SK-N-SH (cell line): ENCODE results near the gene MANSC4. TPM values are rescaled to one million over a fixed set of nuclear protein-coding genes. Genes with fewer than 3 reads are reported as not detected.

Source experiments
- CTCF ChIA-PET: fragments of 300-600, 350-600 bp; formaldehyde crosslinking; extraction: SDS; loops from one replicate; lab custom pipeline; 2021; lab: Yijun Ruan, JAX
- POLR2A ChIA-PET: fragments of 350-600 bp; sonication (Branson Sonifier 250); formaldehyde crosslinking; extraction: SDS; loops from one replicate; lab custom pipeline; 2020; ENCODE audit warnings: antibody characterized with exemption, inconsistent platforms; lab: Yijun Ruan, JAX
- DNase-seq: peaks from one replicate; pipeline ENCODE4 v3.0.0; 2012
- H2AFZ ChIP-seq: fragments of 200-600 bp; sonication (generic); 2 replicates; pipeline ENCODE4 v1.8.1; 2016; ENCODE audit warnings: antibody characterized with exemption, mild to moderate bottlenecking, low read depth
- H3F3A ChIP-seq: fragments of 200-600 bp; sonication (generic); replicated peaks from 2 replicates; pipeline ENCODE3; 2016; ENCODE audit warnings: antibody characterized with exemption, mild to moderate bottlenecking; ENCODE audit not compliant: insufficient read depth
- H3K27ac ChIP-seq, 2 experiments: fragments of 200-500 bp in 1 of 2; fragments of 200-600 bp in 1 of 2; sonication (Bioruptor generic) in 1 of 2; sonication (generic), shearing (Covaris generic) in 1 of 2; 2 replicates each; pipeline versions ENCODE4 v1.5.1 to v1.6.1; 2014 to 2016; ENCODE audit warnings: low read depth in 2 of 2, inconsistent platforms in 1 of 2, low read length in 1 of 2, mild to moderate bottlenecking in 1 of 2, mixed read lengths in 1 of 2
- H3K27me3 ChIP-seq: fragments of 200-600 bp; sonication (generic), shearing (Covaris generic); 2 replicates; pipeline ENCODE4 v1.6.1; 2016; ENCODE audit warnings: mixed run types; ENCODE audit not compliant: insufficient read depth
- H3K36me3 ChIP-seq, 2 experiments: fragments of 200-500 bp in 1 of 2; fragments of 200-600 bp in 1 of 2; sonication (Bioruptor generic) in 1 of 2; sonication (generic) in 1 of 2; replicated peaks in 1 of 2; 2 replicates each; pipeline versions ENCODE3 to v1.5.1; 2014 to 2016; ENCODE audit warnings: low read length in 1 of 2, mild to moderate bottlenecking in 1 of 2; ENCODE audit not compliant: insufficient read depth in 2 of 2, control insufficient read depth in 1 of 2
- H3K4me1 ChIP-seq, 2 experiments: fragments of 200-500 bp in 1 of 2; fragments of 200-600 bp in 1 of 2; sonication (Bioruptor generic) in 1 of 2; sonication (generic), shearing (Covaris generic) in 1 of 2; 2 replicates each; pipeline versions ENCODE4 v1.5.1 to v1.6.1; 2014 to 2016; ENCODE audit warnings: low read depth in 1 of 2, low read length in 1 of 2, mixed run types in 1 of 2; ENCODE audit not compliant: insufficient read depth in 2 of 2, control insufficient read depth in 1 of 2
- H3K4me2 ChIP-seq: fragments of 200-600 bp; sonication (generic), shearing (Covaris generic); 2 replicates; pipeline ENCODE4 v1.6.1; 2017; ENCODE audit warnings: mixed run types
- H3K4me3 ChIP-seq, 2 experiments: fragments of 200-500 bp in 1 of 2; fragments of 200-600 bp in 1 of 2; sonication (Bioruptor generic) in 1 of 2; sonication (generic), shearing (Covaris generic) in 1 of 2; 2 replicates each; pipeline versions ENCODE4 v1.5.1 to v1.8.1; 2014 to 2016; ENCODE audit warnings: low read depth in 2 of 2, inconsistent platforms in 1 of 2, low read length in 1 of 2, mild to moderate bottlenecking in 1 of 2, mixed read lengths in 1 of 2, moderate library complexity in 1 of 2
- H3K79me2 ChIP-seq: fragments of 200-600 bp; sonication (generic); 2 replicates; pipeline ENCODE4 v1.8.1; 2017; ENCODE audit warnings: mild to moderate bottlenecking; ENCODE audit not compliant: insufficient read depth
- H3K9ac ChIP-seq: fragments of 200-600 bp; sonication (generic); 2 replicates; pipeline ENCODE4 v1.6.1; 2017; ENCODE audit warnings: mixed run types
- H3K9me2 ChIP-seq: fragments of 200-600 bp; sonication (generic); 2 replicates; pipeline ENCODE4 v1.6.1; 2017; ENCODE audit warnings: mixed run types
- H3K9me3 ChIP-seq: fragments of 200-600 bp; sonication (generic); 2 replicates; pipeline ENCODE4 v1.6.1; 2017; ENCODE audit warnings: mixed run types, mild to moderate bottlenecking, moderate library complexity
- H4K20me1 ChIP-seq: fragments of 200-600 bp; sonication (generic); 2 replicates; pipeline ENCODE4 v1.6.1; 2017; ENCODE audit warnings: mild to moderate bottlenecking, mixed run types; ENCODE audit not compliant: insufficient read depth
- CHD2 ChIP-seq: fragments of 150-350 bp; IDR thresholded peaks from 2 replicates; pipeline ENCODE4 v1.6.1; 2018; ENCODE audit warnings: low read length; ENCODE audit not compliant: partially characterized antibody
- EP300 ChIP-seq, 2 experiments: IDR thresholded peaks; 2 replicates each; pipeline versions ENCODE4 v1.4.0 to v1.6.1; 2012; ENCODE audit warnings: borderline replicate concordance in 1 of 2, low read depth in 1 of 2, low read length in 1 of 2
- FOSL2 ChIP-seq: IDR thresholded peaks from 2 replicates; pipeline ENCODE4 v1.4.0; 2012; ENCODE audit warnings: low read depth, mild to moderate bottlenecking, moderate library complexity, borderline replicate concordance
- FOXJ3 ChIP-seq: sonication (generic); formaldehyde crosslinking; IDR thresholded peaks from 2 replicates; pipeline ENCODE4 v1.5.1; 2020; ENCODE audit warnings: mild to moderate bottlenecking, missing genetic modification reagents
- GATA2 ChIP-seq: sonication (generic); formaldehyde crosslinking; IDR thresholded peaks from 2 replicates; pipeline ENCODE4 v1.5.0; 2020; ENCODE audit warnings: mild to moderate bottlenecking, missing genetic modification reagents
- JUND ChIP-seq: IDR thresholded peaks from 2 replicates; pipeline ENCODE4 v1.4.0; 2012
- MEF2A ChIP-seq: IDR thresholded peaks from 2 replicates; pipeline ENCODE4 v1.4.0; 2012; ENCODE audit warnings: low read depth, borderline replicate concordance
- MXI1 ChIP-seq: IDR thresholded peaks from 2 replicates; pipeline ENCODE4 v1.6.1; 2012; ENCODE audit warnings: mild to moderate bottlenecking, low read depth, low read length, improper control_type of control experiment
- RCOR1 ChIP-seq: fragments of 150-350 bp; IDR thresholded peaks from 2 replicates; pipeline ENCODE4 v1.6.1; 2017; ENCODE audit warnings: antibody characterized with exemption, low read length
- SIN3A ChIP-seq: IDR thresholded peaks from 2 replicates; pipeline ENCODE4 v1.6.1; 2012; ENCODE audit warnings: low read depth, mild to moderate bottlenecking, low read length, moderate library complexity, borderline replicate concordance
- TEAD4 ChIP-seq: IDR thresholded peaks from 2 replicates; pipeline ENCODE4 v1.4.0; 2012; ENCODE audit warnings: mild to moderate bottlenecking, borderline replicate concordance; ENCODE audit not compliant: insufficient read depth
- WGBS: methylation state at CpG from one replicate; pipeline ENCODE4 v1.1.6; 2017; ENCODE audit warnings: low lambda C conversion rate; 5-methylcytosine and 5-hydroxymethylcytosine counted together
- polyA plus RNA-seq, 3 experiments: library from polyadenylated mRNA; depleted of rRNA; stranded (reverse); fragments of >200 nt; gene quantifications; 2 replicates each; pipeline ENCODE4 v1.2.3, GENCODE V29; 2012
- TF ChIP-seq, protein P1 (sequence below): IDR thresholded peaks from 2 replicates; pipeline ENCODE4 v1.4.0; 2012; ENCODE audit warnings: low read depth, borderline replicate concordance
- TF ChIP-seq, protein P2 (sequence below): IDR thresholded peaks from 2 replicates; pipeline ENCODE4; 2012
- TF ChIP-seq, protein P3 (sequence below): fragments of 150-350 bp; IDR thresholded peaks from 2 replicates; pipeline ENCODE4 v1.6.1; 2016; ENCODE audit warnings: mild to moderate bottlenecking, low read depth, low read length
- TF ChIP-seq, protein P4 (sequence below): IDR thresholded peaks from 2 replicates; pipeline ENCODE4 v1.4.0; 2012; ENCODE audit warnings: low read depth, borderline replicate concordance

The MANSC4 gene
- polyA plus RNA-seq, 1 of the 3 experiments (the other 2 are of a cell fraction) = not detected

DNA sequence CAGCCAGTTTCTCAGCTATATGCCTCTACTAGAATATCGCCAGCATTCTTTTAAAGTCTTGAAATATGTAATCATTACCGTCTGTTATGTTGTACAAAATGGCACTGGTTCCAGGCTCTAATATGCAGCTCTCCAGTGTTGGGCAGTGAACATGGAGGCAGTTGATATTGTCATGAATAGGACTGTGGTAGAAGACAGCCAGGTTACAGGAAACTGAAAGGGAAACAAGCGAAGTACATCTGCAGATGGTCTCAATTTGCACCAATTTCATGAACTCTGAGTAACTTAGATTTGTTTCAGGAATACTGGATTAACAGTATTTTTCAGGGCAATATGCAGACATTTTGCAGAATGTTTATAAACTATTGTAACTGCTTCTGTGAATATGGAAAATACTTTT is 13.4 kb downstream of the MANSC4 start:
- H2AFZ ChIP-seq = no peak overlapping the region
- no peak overlapping the region for H3K4me2 ChIP-seq
- H3K9ac ChIP-seq = no peak overlapping the region
- H4K20me1 ChIP-seq = no peaks in the 10 kb centered on the region
- no peaks in the 10 kb centered on the region for H3K79me2 ChIP-seq
- H3K27ac ChIP-seq = no peak overlapping the region
- TF ChIP-seq JUND (no peak), EP300 (IDR thresholded peaks at IDR 0.05; ENCODE audit: borderline replicate concordance in 1 of 2, low read depth in 1 of 2, low read length in 1 of 2) (no peak), MXI1 (no peak), FOSL2 (no peak), CHD2 (no peak)
- TF ChIP-seq, protein P1, sequence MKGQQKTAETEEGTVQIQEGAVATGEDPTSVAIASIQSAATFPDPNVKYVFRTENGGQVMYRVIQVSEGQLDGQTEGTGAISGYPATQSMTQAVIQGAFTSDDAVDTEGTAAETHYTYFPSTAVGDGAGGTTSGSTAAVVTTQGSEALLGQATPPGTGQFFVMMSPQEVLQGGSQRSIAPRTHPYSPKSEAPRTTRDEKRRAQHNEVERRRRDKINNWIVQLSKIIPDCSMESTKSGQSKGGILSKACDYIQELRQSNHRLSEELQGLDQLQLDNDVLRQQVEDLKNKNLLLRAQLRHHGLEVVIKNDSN = no peak
- H3K36me3 ChIP-seq = no peaks in the 10 kb centered on the region
- ChIA-PET POLR2A (interaction anchor here (1.0 kb wide), 1 partner anchor 13 kb away, joined by 3 read pairs; no protein-coding TSS in a partner anchor), CTCF (no interaction called here)
- no peaks in the 10 kb centered on the region for H3K9me3 ChIP-seq
- no peak for DNase-seq
- no peaks in the 10 kb centered on the region for H3K27me3 ChIP-seq
- no peak overlapping the region for H3K4me3 ChIP-seq
- H3K9me2 ChIP-seq = no peaks in the 10 kb centered on the region
- H3F3A ChIP-seq = no peaks in the 10 kb centered on the region
- 93% methylated on average over 3 of the region's 3 CpGs for WGBS
- H3K4me1 ChIP-seq = peaks cover 0 to 3% of the 10 kb centered on the region in 2 experiments; a peak in 1 of 4 replicates

DNA sequence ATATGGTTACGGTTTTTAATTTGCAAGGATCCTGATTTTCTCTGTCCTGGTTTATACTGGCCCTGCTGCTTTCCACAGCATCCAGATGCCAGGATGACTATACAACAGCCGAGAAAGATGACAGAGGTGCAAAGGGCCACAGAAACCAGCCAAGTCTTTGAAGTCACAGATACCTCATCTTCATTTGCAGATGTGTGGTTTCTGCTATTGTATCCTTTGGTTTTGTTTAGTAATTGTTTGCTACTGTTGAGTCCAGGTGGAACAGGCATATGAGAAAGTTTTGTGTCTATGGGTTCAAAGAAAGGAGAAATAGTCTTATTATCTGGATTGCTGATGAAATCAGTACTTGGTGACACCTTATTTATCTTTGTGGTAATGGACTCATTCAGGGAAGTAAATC is 17.3 kb downstream of the MANSC4 start:
- ChIA-PET POLR2A (no interaction called here), CTCF (no interaction called here)
- Histone ChIP-seq H4K20me1 (no peaks in the 10 kb centered on the region), H3K27me3 (no peaks in the 10 kb centered on the region), H3K4me2 (no peak overlapping the region), H2AFZ (no peak overlapping the region), H3K27ac (no peak overlapping the region), H3K4me1 (no peaks in the 10 kb centered on the region), H3K79me2 (no peaks in the 10 kb centered on the region), H3F3A (no peaks in the 10 kb centered on the region), H3K9me2 (no peaks in the 10 kb centered on the region), H3K36me3 (no peaks in the 10 kb centered on the region), H3K4me3 (no peak overlapping the region), H3K9ac (no peak overlapping the region), H3K9me3 (no peaks in the 10 kb centered on the region)
- 96% methylated on average over 2 of the region's 2 CpGs for WGBS
- DNase-seq = no peak
- TF ChIP-seq, protein P1 = no peak
- TF ChIP-seq, protein P2, sequence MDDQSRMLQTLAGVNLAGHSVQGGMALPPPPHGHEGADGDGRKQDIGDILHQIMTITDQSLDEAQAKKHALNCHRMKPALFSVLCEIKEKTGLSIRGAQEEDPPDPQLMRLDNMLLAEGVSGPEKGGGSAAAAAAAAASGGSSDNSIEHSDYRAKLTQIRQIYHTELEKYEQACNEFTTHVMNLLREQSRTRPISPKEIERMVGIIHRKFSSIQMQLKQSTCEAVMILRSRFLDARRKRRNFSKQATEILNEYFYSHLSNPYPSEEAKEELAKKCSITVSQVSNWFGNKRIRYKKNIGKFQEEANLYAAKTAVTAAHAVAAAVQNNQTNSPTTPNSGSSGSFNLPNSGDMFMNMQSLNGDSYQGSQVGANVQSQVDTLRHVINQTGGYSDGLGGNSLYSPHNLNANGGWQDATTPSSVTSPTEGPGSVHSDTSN = no peak
- no peak for TF ChIP-seq RCOR1
- no peak for TF ChIP-seq JUND
- no peak for TF ChIP-seq FOXJ3 (CRISPR knock-in tag)
- no peak for TF ChIP-seq GATA2
- TF ChIP-seq, protein P3, sequence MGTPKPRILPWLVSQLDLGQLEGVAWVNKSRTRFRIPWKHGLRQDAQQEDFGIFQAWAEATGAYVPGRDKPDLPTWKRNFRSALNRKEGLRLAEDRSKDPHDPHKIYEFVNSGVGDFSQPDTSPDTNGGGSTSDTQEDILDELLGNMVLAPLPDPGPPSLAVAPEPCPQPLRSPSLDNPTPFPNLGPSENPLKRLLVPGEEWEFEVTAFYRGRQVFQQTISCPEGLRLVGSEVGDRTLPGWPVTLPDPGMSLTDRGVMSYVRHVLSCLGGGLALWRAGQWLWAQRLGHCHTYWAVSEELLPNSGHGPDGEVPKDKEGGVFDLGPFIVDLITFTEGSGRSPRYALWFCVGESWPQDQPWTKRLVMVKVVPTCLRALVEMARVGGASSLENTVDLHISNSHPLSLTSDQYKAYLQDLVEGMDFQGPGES = no peak
- TF ChIP-seq MEF2A = no peak
- TF ChIP-seq CHD2 = no peak
- TF ChIP-seq TEAD4 = no peak
- no peak for TF ChIP-seq SIN3A
- TF ChIP-seq, protein P4, sequence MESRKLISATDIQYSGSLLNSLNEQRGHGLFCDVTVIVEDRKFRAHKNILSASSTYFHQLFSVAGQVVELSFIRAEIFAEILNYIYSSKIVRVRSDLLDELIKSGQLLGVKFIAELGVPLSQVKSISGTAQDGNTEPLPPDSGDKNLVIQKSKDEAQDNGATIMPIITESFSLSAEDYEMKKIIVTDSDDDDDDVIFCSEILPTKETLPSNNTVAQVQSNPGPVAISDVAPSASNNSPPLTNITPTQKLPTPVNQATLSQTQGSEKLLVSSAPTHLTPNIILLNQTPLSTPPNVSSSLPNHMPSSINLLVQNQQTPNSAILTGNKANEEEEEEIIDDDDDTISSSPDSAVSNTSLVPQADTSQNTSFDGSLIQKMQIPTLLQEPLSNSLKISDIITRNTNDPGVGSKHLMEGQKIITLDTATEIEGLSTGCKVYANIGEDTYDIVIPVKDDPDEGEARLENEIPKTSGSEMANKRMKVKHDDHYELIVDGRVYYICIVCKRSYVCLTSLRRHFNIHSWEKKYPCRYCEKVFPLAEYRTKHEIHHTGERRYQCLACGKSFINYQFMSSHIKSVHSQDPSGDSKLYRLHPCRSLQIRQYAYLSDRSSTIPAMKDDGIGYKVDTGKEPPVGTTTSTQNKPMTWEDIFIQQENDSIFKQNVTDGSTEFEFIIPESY = no peak
